Sciatic nerve (tissue), 2 donors: ENCODE results near the gene CSRP2. TPM values are rescaled to one million over a fixed set of nuclear protein-coding genes. Genes with fewer than 3 reads are reported as not detected.
A peak's percentile ranks its signal among the peaks of the same experiment; 100 is the strongest.

Experiments used
- ATAC-seq: fragments of 200-7000 bp; cut with Tn5 transposase; one replicate; pipeline ENCODE4 v1.9.1; 2020; ENCODE audit warnings: mild to moderate bottlenecking, moderate library complexity
- DNase-seq: peaks from one replicate; pipeline ENCODE4 v3.0.0-alpha.2; 2020; ENCODE audit warnings: low spot score
- intact Hi-C: fragments of 100-400 bp; cut with DNase I; formaldehyde crosslinking; loops from one replicate; pipeline ENCODE4 v1.14.2; 2022
- total RNA-seq: library from RNA; stranded (reverse); fragmentation: NEBNext Ultra II Directional; extraction: Animal tissue kit (Norgen Biotek cat#: 25700); gene quantifications from one replicate; pipeline ENCODE4 v1.2.1, GENCODE V29; 2021
- donor health status: DM: no; HTN: no; CAD: no.
- donor health status: DM: no; HTN: no; CAD: no.

The CSRP2 gene
- total RNA-seq, result 28.8 TPM

- peak; percentile 95 for DNase-seq
- ATAC-seq, result peak; percentile 97
- intact Hi-C loops, result no loop called here
Observed at GRCh38 chr12:76878899-76879709, at the start of gene CSRP2. CSRP2 (minus strand) TSS chr12:76879019; CDS start chr12:76866260, 12,759 bp downstream.

DNA sequence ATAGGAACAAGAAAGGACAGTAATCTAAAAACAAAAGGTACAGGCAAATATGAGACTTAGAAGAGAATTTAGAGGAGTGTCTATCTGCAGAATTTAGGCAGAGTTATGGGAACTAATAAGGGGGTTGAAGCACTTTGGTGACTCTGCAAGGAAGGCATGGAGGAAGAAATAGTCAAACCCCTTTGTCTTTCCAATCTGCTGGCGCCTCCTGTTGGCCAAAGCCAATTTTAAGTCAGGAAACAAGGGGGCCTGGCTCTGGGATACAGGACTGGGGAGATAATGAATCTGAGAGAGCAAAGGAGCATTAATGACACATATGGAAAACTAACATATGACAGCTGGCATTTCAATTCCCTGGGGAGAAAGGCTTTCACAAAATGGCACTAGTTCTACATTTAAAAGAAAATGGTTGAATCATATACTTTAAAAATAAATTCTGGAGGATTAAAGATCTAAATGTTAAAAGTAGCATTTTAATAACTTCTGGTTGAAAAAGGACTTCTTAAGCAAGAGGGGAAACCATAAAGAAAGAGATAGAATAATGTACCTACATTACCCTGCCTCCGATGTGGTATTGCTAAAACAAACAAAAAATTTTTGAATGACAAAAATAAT, 48.5 kb upstream of the CSRP2 start:
- no peak for DNase-seq
- no peak for ATAC-seq
- intact Hi-C loops, result no loop called here

DNA sequence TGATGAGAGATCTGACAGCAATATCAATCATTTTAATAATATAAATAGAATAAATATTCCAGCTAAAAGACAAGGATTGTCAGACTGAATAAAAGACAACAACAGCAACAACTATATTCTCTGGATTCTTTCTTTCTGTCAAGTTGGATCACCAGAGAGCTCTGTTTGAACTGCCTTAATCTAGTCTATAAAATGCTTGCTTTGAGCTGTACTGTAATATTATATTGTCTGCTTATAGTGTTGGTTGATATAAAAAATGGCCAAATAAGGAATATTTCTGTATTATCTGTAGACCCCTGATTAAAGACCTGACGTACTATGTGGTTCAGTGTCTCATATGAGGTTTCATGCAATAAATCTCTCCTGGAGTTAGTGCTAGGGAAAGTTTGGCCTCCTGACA, 46.3 kb upstream of the CSRP2 start:
- DNase-seq, result no peak
- intact Hi-C loops, result no loop called here
- ATAC-seq, result no peak

GRCh38 chr12:76922866-76923265, 44.0 kb upstream of the CSRP2 start:
- no peak for DNase-seq
- ATAC-seq, result no peak
- intact Hi-C loops, result no loop called here

DNA sequence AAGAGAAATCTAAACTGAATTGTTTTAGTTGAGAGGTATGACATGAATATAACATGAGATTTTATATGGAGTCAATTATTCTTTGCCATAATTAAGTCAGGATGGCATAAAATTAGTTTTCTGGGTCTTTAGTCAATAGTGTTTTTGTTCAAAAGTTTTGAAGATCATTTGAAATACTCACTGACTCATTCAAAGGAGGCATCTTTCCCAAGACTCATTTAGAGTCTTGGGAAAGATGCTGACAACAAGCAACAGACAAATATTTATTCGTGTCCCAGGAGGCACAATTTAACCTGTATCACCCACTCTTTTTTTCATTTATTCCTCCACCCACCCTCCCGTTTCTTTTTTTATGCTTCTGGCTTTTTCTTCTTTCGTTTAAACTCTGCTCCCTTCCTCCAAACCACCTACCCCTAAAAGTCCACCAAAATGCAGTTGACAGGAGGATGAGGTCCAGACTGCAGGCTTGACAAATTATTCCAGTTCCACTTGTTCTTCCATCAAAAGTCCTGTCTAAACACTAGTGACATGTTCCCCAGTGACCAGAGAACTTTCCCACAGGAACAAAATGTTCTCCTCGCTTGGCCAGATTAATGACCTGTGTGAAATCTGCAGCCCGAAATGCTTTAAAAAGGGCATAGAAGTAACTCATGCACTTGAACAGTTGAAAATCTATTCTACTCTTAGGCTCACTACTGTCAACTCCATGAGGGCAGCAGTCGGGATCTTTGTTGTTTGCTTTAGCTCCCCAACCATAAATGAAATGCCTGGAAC, 43.3 kb upstream of the CSRP2 start:
- DNase-seq, result no peak

DNA sequence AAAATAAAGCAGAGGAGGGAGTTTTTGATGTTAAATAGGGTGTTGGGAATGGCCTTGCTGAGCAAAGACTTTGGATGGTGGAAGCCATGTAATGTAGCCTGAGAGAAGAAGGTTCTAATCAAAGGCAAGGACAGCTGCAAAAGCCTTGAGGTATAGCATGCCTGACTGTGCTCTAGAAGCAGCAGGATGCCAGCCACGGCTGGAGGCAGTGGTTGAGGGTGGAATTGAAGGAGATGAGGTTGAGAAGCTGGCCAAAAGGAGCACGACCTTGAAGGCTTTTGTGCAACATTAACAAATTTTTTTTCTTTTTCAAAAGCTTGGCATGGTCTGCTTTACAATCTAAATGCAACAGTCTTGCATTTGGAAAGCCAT, 42.3 kb upstream of the CSRP2 start:
- ATAC-seq (no peak), DNase-seq (no peak)
- intact Hi-C loops, result no loop called here

More for the DNA sequence above, 43.3 kb upstream of the CSRP2 start:
- intact Hi-C loops, result no loop called here
- ATAC-seq, result no peak

- no peak for ATAC-seq
- intact Hi-C loops, result no loop called here
- no peak for DNase-seq
Observed at GRCh38 chr12:76920172-76921099, 41.6 kb upstream of the CSRP2 start.

- intact Hi-C loops, result no loop called here
- DNase-seq (no peak), ATAC-seq (no peak)
Observed at GRCh38 chr12:76919383-76920171, 40.8 kb upstream of the CSRP2 start.

GRCh38 chr12:76916170-76916540, 37.3 kb upstream of the CSRP2 start:
- ATAC-seq, result peak; percentile 54
- intact Hi-C loops, result no loop called here
- DNase-seq, result no peak

- DNase-seq (no peak), ATAC-seq (peak; percentile 77)
- intact Hi-C loops, result no loop called here
Observed at GRCh38 chr12:76915361-76916169, 36.7 kb upstream of the CSRP2 start.

GRCh38 chr12:76914102-76914859, 35.5 kb upstream of the CSRP2 start:
- no peak for DNase-seq
- intact Hi-C loops, result no loop called here
- ATAC-seq, result no peak

DNA sequence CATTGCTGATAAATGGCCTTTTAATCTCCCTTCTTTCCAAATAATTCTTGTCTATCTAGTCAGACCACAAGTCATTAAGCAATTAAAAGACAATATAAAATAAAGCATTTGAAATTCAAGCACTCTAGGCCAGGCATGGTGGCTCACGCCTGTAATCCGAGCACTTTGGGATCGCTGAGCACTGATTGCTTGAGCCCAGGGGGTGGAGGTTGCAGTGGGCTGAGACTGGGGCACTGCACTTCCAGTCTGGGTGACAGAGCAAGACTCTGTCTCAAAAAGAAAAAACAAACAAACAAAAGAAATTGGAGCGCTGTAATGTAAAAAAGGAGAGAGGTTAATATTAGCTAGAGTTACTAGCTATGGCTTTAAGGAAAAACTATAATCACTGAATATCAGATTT, 30.5 kb upstream of the CSRP2 start:
- ATAC-seq (no peak), DNase-seq (no peak)
- intact Hi-C loops, result no loop called here

DNA sequence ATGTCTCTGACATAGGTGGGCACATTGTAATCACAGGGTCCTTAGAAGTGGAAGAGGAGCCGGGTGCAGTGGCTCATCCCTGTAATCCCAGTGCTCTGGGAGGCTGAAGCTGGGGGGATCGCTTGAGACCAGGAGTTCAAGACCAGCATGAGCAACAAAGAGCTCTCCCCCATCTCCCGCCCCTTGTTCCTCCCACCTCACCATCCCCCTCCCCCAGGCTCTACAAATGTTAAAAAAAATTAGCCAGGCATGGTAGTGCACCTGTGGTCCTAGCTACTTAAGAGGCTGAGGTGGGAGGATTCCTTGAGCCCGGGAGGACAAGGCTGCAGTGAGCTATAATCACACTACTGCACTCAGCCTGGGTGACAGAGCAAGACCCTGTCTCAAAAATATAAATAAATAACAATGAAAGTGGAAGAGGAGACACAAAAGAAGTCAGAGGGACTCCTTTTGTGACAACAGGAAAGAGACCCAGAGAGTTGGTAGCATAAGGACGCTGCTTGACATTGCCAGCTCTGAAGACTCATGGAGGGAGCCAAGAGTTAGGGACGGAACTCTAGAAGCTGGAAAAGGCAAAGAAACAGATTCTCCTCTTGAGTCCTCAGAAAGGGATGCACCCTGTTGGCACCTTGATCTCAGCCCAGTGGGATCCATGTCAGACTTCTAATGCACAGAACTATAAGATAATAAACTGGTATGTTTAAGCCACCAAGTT, 29.6 kb upstream of the CSRP2 start:
- intact Hi-C loops, result no loop called here
- no peak for ATAC-seq
- DNase-seq, result no peak

DNA sequence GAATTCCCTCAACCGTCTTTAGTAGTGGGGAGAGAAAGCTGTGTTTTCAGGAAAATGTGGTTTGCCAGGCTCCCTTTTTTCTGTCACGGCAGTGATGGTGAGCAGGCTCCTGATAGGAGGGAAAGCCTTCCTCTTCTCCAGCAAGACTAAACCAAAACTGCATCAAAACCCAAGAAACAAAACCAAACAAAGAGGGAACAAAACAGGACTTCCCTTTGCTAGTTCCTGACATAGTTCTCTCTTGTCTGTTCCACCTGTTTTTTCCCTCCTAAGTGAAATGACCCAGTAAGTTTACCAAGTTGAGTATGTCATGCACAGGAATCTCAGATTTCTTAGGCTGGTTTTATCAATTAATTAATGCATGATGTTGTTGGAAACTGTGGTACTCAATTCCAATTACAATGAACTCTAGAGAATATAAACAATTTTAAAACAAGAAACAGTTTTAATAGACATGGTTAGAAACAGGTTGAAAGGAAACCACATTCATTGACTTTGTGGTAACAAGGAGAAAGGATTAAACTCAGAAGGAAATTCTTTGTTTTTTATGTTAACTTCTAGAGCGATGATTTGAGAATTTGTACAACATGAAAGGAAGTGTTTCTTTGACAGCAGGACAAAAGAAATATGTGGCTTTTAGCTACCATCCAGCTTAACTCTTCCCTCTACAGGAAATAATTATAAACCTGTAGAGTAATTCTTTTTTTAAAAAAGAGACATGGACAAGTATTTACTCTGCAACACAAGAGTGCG, 23.0 kb upstream of the CSRP2 start:
- DNase-seq (no peak), ATAC-seq (no peak)
- intact Hi-C loops, result no loop called here

DNA sequence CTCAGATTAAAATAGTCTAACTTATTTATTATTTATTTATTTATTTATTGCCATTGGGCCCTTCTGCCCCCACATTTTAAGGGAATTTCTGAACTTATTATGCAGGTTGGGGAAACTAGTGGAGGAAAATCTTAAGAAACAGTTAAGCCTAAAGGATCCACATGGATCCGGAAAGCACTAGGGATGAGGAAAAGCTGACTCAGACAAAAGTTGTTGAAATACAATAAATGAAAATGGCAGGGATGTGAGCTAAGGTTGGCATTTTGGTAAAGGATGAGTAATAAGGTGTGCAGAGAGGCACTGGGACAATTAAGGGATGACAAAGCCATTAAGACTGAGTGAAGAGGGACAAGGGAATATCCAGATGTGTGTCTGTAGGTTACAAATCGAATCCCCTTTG, 20.7 kb upstream of the CSRP2 start:
- ATAC-seq, result no peak
- DNase-seq, result no peak
- intact Hi-C loops, result no loop called here

DNA sequence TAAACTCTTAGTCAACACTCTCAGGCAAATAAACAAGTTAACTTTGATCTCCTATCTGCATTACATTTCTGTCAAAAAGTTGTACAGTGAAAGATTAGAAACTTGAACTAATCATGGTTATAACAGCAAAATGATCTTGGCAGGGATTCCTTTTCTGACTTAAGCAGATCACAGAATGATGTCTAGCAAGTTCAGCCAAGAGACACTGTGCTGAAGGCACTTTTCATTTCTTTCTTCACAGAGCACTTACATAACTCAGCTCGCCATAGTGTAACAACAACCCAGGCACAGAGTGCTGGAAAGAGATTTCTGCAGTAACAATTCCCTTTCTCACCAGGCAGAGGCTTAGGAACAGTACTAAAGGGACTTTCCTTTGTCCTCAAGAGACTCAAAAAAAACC, 19.6 kb upstream of the CSRP2 start:
- DNase-seq (no peak), ATAC-seq (peak; percentile 96)
- intact Hi-C loops, result no loop called here
